Right lobe of liver (tissue), 6 donors: ENCODE measurements around the gene FLNC. TPM values are rescaled to one million over a fixed set of nuclear protein-coding genes. Genes with fewer than 3 reads are reported as not detected.

ENCODE experiments used
- ATAC-seq, 4 donors: fragments of 200-7000 bp; cut with Tn5 transposase; one replicate each; pipeline ENCODE4 v1.9.1; 2020; ENCODE audit warnings: mild to moderate bottlenecking in 4 of 4, moderate library complexity in 4 of 4
- DNase-seq, 3 donors: peaks; one replicate each; pipeline ENCODE4 v3.0.0-alpha.2; 2020
- H3K27ac ChIP-seq, 3 donors: fragments of 200-600 bp; one replicate each; pipeline ENCODE4 v1.8.0; 2022
- H3K27me3 ChIP-seq, 2 donors: fragments of 200-600 bp; one replicate each; pipeline ENCODE4 v1.8.0; 2022
- H3K36me3 ChIP-seq, 4 donors: fragments of 200-600 bp; sonication (generic) in 1 of 4; one replicate each; pipeline versions ENCODE4 v1.5.1 to v1.8.0; 2017 to 2022; ENCODE audit warnings: control low read depth in 1 of 4
- H3K4me1 ChIP-seq, 4 donors: fragments of 200-600 bp; sonication (generic) in 1 of 4; one replicate each; pipeline versions ENCODE4 v1.5.1 to v1.8.0; 2017 to 2022; ENCODE audit warnings: control low read depth in 1 of 4
- H3K4me3 ChIP-seq, 3 donors: fragments of 200-600 bp; one replicate each; pipeline ENCODE4 v1.8.0; 2022
- H3K9me3 ChIP-seq, 4 donors: fragments of 200-600 bp; sonication (generic) in 1 of 4; one replicate each; pipeline versions ENCODE4 v1.5.1 to v1.8.0; 2017 to 2022; ENCODE audit warnings: control low read depth in 1 of 4
- POLR2A ChIP-seq: fragments of 450-650 bp; IDR thresholded peaks from one replicate; pipeline ENCODE4 v1.6.1; 2017; ENCODE audit warnings: antibody characterized with exemption, mild to moderate bottlenecking
- WGBS: methylation state at CpG from one replicate; pipeline ENCODE4 v1.1.6; 2018; ENCODE audit warnings: low coverage, low lambda C conversion rate; ENCODE audit not compliant: insufficient coverage; ENCODE audit errors: missing lambda C conversion rate; 5-methylcytosine and 5-hydroxymethylcytosine counted together
- intact Hi-C, 2 donors: fragments of 100-400 bp; cut with DNase I; formaldehyde crosslinking; loops; one replicate each; pipeline versions ENCODE4 v1.11.2 to v1.14.1; 2022
- total RNA-seq, 6 experiments: library from RNA; depleted of rRNA in 2 of 6; stranded (reverse); fragments of >200 nt in 2 of 6; fragmentation: NEBNext Ultra II Directional in 3 of 6; extraction: Animal tissue kit (Norgen Biotek cat#: 25700) in 3 of 6; gene quantifications; one replicate each; pipeline versions ENCODE4 v1.1.0 to v1.2.4, GENCODE V29; 2016 to 2023
- TF ChIP-seq, protein P1 (sequence below), 4 donors: fragments of 200-600 bp in 3 of 4; fragments of 450-650 bp in 1 of 4; IDR thresholded peaks; one replicate each; pipeline versions ENCODE4 v1.5.1 to v1.8.0; 2016 to 2022; ENCODE audit warnings: antibody characterized with exemption in 4 of 4, mild to moderate bottlenecking in 2 of 4
- donor health status: DM: no; HTN: yes; CAD: no.
- donor health status: DM: no; HTN: no; CAD: no.
- donor health status: DM: no; HTN: no; CAD: no.
- donor health status: DM: no; HTN: yes; CAD: no.
- donor health status: DM: no; HTN: yes; CAD: no.

The FLNC gene
- total RNA-seq, 6 experiments from 2014 or later, result 0.27 to 5.1 (median 0.74) TPM

DNA sequence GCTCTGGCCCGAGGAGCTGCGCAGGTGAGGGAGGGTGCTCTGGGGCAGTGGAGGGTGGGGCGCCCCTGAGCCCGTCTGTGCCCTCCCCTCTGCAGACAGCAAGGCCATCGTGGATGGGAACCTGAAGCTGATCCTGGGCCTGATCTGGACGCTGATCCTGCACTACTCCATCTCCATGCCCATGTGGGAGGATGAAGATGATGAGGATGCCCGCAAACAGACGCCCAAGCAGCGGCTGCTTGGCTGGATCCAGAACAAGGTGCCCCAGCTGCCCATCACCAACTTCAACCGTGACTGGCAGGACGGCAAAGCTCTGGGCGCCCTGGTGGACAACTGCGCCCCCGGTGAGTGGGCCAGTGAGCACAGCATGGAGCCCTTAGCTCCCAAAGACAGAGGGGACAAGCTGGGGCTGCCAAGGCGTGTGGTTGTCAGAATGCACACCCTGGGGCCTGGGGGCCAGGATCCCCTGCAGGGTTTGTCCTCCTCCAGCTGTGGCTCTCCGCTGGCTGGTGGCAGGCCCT is 5.1 kb downstream of the FLNC start:
- H3K36me3 ChIP-seq, result no peaks in the 10 kb centered on the region
- peak in 1 of 3 donors; percentile 14 for DNase-seq
- 67% methylated on average over 3 of the region's 16 CpGs for WGBS
- no peak overlapping the region for H3K27ac ChIP-seq
- intact Hi-C loops, result no loop called here
- no peak for TF ChIP-seq POLR2A
- TF ChIP-seq, protein P1, sequence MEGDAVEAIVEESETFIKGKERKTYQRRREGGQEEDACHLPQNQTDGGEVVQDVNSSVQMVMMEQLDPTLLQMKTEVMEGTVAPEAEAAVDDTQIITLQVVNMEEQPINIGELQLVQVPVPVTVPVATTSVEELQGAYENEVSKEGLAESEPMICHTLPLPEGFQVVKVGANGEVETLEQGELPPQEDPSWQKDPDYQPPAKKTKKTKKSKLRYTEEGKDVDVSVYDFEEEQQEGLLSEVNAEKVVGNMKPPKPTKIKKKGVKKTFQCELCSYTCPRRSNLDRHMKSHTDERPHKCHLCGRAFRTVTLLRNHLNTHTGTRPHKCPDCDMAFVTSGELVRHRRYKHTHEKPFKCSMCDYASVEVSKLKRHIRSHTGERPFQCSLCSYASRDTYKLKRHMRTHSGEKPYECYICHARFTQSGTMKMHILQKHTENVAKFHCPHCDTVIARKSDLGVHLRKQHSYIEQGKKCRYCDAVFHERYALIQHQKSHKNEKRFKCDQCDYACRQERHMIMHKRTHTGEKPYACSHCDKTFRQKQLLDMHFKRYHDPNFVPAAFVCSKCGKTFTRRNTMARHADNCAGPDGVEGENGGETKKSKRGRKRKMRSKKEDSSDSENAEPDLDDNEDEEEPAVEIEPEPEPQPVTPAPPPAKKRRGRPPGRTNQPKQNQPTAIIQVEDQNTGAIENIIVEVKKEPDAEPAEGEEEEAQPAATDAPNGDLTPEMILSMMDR (IDR thresholded peaks at IDR 0.05), result no peak
- no peaks in the 10 kb centered on the region for H3K9me3 ChIP-seq
- peaks cover 0 to 11% of the 10 kb centered on the region in 2 donors for H3K27me3 ChIP-seq
- ATAC-seq, result no peak
- no peak overlapping the region for H3K4me3 ChIP-seq
- H3K4me1 ChIP-seq, result peaks cover 0 to 4% (median 0%) of the 10 kb centered on the region in 4 donors

DNA sequence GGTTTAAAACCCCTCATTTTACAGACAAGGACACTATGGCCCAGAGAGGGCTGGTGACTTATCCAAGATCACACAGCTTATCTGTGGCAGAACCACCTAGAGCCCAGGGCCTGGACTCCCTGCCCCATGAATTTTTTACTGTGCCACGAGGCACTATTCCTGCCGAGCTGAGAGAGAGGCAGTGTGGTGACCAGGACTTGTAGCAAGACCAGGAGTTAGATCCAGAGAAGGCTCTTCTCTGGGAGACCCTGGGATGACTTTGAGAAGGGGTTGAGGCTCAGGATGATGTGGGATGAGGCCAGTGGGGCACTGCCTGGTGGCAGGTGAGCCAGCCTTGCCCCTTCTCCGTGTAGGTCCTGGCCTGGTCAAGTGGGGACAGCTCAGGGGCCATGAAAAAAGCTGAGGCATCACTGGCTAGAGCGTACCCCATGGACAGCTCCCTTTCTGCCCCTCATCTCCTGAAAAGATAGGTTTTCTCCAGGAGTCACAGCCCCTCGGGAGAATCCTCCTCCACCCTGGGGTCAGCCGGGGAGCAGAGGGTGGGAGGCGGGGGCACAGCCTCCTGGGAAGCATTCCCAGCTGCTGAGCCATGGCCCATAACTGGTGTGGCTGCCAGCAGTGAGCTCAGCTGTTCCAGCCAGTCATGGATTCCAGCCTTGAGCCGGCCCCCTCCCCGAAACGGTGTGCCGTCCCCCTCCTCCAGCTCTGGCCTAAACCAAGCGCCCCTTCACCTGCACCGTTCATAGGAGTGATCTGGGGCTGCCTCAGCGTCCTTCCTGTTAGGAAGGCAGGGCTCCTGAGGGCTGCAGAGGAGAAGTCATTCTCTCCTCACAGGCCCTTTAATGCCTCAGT is 5.8 kb downstream of the FLNC start:
- Histone ChIP-seq H3K36me3 (no peaks in the 10 kb centered on the region), H3K27me3 (peaks cover 0 to 4% of the 10 kb centered on the region in 2 donors), H3K4me1 (no peaks in the 10 kb centered on the region), H3K4me3 (no peak overlapping the region), H3K9me3 (no peaks in the 10 kb centered on the region), H3K27ac (no peak overlapping the region)
- no peak for TF ChIP-seq POLR2A
- TF ChIP-seq, protein P1 (IDR thresholded peaks at IDR 0.05), result no peak
- intact Hi-C loops, result no loop called here
- WGBS, result 77% methylated on average over 5 of the region's 14 CpGs
- ATAC-seq, result no peak
- no peak for DNase-seq

DNA sequence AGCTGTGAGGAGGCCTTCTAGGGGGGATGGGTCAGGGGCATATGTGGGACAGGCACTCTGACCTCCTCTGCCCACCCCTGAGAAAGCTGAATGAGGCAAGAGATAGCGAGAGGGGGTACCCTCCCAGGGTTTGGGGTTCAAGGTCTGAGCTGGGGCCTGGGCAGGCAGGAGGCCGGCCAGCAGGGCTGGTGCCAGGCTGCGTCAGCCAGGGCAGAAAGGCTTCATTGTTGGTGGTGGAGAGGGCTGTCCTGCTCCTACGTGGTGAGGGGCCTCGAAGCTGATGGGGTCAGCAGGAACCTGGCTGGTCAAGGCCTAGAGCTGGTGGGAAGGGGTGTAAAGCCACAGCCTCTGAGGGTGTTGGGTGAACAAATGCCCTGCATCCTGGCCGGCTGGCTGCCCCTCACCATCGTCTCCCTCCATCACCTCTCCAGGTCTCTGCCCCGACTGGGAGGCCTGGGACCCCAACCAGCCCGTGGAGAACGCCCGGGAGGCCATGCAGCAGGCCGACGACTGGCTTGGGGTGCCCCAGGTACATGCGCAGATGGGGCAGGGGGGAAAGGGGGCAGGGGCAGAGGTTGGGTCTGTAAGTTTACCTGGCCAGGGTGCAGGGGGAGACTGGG is 6.6 kb downstream of the FLNC start:
- no peak for ATAC-seq
- Histone ChIP-seq H3K4me3 (no peak overlapping the region), H3K4me1 (no peaks in the 10 kb centered on the region), H3K36me3 (no peaks in the 10 kb centered on the region), H3K27me3 (no peaks in the 10 kb centered on the region), H3K27ac (no peak overlapping the region), H3K9me3 (no peaks in the 10 kb centered on the region)
- intact Hi-C loops, result no loop called here
- 96% methylated on average over 3 of the region's 14 CpGs for WGBS
- peak in 1 of 3 donors; percentile 16 for DNase-seq
- no peak for TF ChIP-seq POLR2A
- TF ChIP-seq, protein P1 (IDR thresholded peaks at IDR 0.05), result no peak

DNA sequence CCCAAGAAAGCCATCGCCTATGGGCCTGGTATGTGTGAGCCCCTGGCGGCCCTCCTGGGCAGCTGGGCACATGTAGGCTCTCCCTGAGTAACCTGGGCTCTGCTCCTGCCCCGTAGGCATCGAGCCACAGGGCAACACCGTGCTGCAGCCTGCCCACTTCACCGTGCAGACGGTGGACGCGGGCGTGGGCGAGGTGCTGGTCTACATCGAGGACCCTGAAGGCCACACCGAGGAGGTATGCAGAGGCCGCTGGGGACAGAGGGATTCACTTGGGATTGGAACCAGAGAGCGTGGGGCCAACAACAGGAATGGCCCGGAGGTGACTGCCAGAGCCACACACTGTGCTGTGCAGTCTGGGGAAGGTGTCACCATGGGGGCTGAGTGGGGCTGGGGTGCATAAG is 7.3 kb downstream of the FLNC start:
- Histone ChIP-seq H3K27ac (no peak overlapping the region), H3K4me1 (no peaks in the 10 kb centered on the region), H3K9me3 (no peaks in the 10 kb centered on the region), H3K36me3 (no peaks in the 10 kb centered on the region), H3K27me3 (no peaks in the 10 kb centered on the region), H3K4me3 (no peak overlapping the region)
- TF ChIP-seq, protein P1 (IDR thresholded peaks at IDR 0.05), result no peak
- no peak for TF ChIP-seq POLR2A
- intact Hi-C loops, result no loop called here
- WGBS, result 100% methylated on average over 6 of the region's 16 CpGs
- DNase-seq (no peak), ATAC-seq (no peak)
